ENCODE results near the gene ECSIT.

ECSIT gene

DNA sequence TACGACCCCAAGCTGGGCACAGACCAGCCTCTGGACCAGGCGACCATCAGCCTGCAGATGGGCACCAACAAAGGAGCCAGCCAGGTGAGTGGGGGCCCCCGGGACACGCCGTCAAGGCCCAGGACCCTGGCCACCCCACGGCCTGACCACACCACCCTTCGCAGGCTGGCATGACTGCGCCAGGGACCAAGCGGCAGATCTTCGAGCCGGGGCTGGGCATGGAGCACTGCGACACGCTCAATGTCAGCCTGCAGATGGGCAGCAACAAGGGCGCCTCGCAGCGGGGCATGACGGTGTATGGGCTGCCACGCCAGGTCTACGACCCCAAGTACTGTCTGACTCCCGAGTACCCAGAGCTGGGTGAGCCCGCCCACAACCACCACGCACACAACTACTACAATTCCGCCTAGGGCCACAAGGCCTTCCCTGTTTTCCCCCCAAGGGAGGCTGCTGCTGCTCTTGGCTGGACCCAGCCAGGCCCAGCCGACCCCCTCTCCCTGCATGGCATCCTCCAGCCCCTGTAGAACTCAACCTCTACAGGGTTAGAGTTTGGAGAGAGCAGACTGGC is 20.5 kb upstream of the ECSIT start:
- DNase-seq = no peak

DNA sequence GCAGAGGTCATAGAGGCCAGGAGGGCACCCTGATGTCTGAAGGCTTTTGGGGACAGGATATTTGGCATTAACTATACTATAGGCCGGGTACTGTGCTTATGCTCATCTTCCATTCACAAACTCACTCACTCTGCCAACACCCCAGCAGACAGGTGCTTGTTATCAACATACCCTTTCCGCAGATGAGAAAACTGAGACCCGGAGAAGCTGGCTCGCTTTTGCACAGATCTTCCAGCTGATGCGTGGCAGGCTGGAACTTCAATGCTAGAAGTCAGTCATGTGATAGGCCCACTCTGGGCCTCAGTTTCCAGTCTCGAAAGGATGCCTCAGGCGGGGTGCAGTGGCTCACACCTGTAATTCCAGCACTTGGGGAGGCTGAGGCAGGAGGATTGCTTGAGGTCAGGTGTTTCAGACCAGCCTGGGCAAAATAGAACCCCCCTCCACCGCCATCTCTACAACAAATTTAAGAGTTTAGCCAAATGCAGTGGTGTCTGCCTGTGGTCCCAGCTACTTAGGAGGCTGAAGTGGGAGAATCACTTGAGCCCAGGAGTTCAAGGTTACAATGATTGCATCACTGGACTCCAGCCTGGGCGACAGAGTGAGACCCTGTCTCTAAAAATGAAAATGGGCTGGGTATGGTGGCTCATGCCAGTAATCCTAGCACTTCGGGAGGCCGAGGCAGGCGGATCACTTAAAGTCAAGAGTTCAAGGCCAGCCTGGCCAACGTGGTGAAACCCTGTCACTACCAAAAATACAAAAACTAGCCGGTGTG is 19.2 kb upstream of the ECSIT start:
- DNase-seq = no peak

- DNase-seq = no peak
These were observed 12.3 kb upstream of the ECSIT start for GRCh38 chr19:11541238-11541637.

DNA sequence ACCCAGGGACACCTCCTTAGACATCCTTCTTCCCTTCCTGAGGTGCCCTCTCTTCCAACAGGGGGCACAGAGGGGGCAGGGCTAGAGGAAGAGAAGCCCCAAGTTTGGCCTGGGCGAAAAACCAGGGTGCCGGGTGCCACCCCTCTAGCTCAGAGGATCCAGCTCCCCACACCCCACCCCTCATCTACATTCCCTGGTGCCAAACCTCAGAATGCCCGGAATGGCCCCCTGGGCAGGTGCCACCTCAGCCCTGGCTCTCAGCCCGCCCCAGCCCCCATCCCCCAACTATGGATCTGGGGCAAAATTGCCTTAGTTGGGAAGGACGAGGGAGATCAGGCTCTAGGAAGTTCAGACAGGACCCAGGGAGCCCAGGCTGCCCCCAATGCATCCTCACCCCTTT is 11.7 kb upstream of the ECSIT start:
- no peak for DNase-seq

DNA sequence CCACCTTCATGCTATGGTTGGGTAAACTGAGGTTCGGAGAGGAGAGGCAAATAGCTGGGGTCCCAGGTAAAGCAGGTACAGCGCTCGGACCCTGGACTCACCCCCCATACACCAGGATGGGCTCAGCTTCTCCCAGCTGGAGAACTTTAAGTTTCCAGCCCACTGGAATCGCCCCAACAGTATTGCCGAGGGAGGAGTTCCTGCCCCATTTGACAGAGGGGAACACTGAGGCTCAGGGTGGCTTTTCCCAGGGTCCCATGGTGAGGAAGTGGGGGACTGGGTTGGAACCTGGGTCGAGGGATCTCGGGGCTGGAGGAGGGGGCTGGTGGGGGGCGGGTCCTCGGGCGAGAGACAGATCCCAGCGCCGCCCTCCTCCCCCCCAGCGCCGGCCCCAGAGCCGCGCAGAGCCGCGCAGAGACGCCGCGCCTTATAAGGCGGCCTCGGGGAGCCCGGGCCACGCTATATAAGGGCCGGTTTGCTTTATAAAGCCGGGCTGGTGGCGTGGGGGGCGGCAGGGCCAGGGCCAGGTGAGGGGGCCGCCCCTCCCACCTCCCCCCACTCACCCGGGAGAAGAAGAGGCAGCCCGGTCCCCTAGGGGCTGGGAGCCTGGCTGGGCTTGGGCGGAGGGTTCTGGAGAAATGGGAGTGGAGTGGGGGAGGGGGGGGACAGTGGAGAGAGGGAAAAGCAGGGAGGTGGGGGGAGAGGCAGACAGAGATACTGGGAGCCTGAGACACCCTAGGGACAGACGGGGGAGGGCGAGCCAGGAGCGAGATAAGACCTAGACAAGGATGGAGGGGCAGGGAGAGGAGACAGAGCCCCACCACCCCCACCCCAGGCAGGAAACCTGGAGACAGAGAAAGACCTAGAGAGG is 10.8 kb upstream of the ECSIT start:
- no peak for DNase-seq

DNA sequence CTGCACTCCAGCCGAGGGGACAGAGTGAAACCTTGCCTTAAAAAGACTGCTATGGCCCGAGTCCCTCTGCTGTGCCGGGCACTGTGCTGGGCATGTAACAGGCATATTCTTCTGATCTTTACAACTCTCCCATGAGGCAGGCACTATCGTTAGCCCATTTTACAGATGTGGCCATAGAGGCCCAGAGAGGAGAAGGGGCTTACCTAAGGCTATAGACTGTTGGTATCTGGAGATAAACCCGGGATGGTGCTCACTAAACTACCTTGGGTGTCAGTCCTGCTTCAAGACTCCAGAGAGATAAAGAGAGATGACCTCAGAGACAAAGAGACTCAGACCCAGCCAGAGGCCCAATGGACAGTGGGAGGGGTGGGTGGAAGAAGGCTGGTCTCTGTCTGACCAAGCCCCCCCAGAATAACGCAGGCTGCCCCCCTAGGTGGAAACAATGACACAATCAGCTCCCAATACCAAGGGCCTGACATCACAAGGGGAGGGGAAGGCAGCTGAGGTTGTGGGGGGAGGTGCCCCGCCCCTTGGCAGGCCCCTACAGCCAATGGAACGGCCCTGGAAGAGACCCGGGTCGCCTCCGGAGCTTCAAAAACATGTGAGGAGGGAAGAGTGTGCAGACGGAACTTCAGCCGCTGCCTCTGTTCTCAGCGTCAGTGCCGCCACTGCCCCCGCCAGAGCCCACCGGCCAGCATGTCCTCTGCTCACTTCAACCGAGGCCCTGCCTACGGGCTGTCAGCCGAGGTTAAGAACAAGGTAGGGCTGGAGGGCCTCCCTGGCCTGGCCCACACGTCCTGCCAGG is 9.5 kb upstream of the ECSIT start, which contains the start of gene CNN1:
CNN1 (plus strand) TSS at position 620 of the 805 bp plus-strand sequence; CDS start at position 697, 77 bp downstream.
- DNase-seq = no peak

- DNase-seq = peak; percentile 76
These were observed 7.1 kb upstream of the ECSIT start for GRCh38 chr19:11535792-11536595.

GRCh38 chr19:11534948-11535347 is 6.0 kb upstream of the ECSIT start:
- DNase-seq = no peak

- no peak for DNase-seq
These were observed 5.6 kb upstream of the ECSIT start for GRCh38 chr19:11534538-11534937.

GRCh38 chr19:11530432-11530831 is 1.5 kb upstream of the ECSIT start:
- DNase-seq = peak; percentile 87

DNA sequence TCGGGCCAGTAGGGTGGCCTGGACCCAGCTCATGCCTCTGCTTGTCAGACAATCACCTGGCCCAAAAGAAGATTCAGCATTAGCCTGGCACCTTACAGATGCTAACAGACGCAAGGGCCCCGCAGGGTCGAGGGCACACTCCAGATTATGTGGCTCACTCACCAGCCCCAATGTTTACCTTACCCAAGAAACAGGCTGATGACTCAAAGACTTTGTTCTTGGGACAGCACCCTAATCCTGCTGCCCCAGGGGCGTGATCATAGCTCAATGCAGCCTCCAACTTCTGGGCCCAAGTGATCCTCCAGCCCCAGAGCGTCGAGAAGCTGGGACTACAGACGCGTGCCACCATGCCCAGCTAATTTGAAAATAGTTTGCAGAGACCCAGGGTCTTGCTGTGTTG is 9.8 kb downstream of the ECSIT start:
- no peak for DNase-seq

GRCh38 chr19:11513946-11514345 is 15.0 kb downstream of the ECSIT start:
- DNase-seq = no peak

GRCh38 chr19:11510444-11510843 is 18.5 kb downstream of the ECSIT start:
- DNase-seq = no peak

DNA sequence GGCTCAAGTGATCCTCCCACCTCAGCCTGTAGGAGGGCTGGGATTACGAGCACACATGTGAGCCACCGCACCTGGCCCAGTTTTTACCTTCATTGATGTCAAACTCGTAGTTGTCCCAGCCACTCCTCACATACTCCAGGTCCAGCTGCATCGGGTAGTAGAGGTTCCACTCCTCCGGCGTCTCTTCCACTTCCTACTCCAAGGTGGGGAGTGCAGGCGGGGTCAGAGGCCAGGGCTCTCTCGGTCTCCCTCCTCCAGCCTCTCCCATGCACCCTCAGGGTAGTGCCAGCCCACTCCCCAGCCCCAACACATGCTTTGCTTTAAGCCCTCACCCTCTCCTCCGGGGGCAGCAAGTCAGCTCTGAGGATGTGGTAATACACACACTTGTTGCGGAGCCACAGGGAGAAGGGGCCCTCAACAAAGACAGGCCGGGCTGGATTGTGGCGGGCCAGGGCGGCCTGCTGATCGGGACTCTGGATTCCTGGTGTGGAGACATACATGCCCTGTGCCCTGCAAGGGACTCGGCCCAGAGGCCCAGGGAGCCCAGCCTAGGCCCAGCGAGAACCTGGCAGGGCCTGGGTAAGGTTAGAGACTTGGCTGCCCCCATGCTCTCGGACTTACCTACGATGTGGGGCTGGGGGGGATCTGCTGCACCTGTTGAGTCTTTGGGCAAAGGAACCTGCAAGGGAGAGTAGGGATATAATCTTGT is 21.4 kb downstream of the ECSIT start:
- DNase-seq = no peak

- DNase-seq = no peak
These were observed 22.0 kb downstream of the ECSIT start for GRCh38 chr19:11506967-11507366.

GRCh38 chr19:11506101-11506555 is 22.8 kb downstream of the ECSIT start:
- DNase-seq = no peak

- peak; percentile 86 for DNase-seq
These were observed 23.3 kb downstream of the ECSIT start, which contains the start of gene ZNF653 for GRCh38 chr19:11505504-11506100. ZNF653 (minus strand) TSS chr19:11505839; CDS start chr19:11505786, 53 bp downstream.

GRCh38 chr19:11505032-11505503 is 23.9 kb downstream of the ECSIT start:
- peak; percentile 90 for DNase-seq

- no peak for DNase-seq
These were observed 24.4 kb downstream of the ECSIT start for GRCh38 chr19:11504502-11505031.

DNA sequence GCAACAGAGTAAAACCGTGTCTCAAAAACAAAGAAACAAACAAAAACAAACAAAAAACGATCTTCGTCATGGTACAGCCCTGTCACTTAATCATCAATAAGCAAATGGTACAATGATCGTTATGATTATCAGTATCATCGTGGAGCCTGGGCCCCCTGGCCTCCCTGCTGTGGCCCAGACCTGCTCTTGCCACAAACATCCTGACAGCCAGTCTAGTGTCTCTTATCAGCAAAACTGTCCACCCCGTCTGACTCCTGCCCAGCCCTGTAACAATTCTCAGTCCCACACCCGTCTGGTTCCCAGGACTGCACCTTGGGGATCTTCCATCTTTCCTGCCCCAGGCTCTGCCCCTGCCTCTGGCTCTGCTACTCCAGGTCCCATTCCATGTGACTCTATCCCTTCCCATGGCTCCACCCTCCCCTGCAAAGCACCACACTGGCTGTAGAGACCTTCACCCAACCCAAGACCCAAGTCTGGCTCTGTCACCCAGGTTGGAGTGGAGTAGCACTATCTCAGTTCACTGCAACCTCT is 29.0 kb downstream of the ECSIT start:
- no peak for DNase-seq

Measured in GDM1 (cell line).